ENCODE measurements around the gene CLEC1A. TPM values are rescaled to one million over a fixed set of nuclear protein-coding genes. Genes with fewer than 3 reads are reported as not detected.
"Not testable (repeated sequence)": the region's sequence is repeated elsewhere in the genome, so short reads cannot be mapped to it uniquely, and the experiment has no call there.

Gene CLEC1A
- total and polyA plus RNA-seq, 7 experiments from 2014 or later, result 1.0 TPM; not detected in 6

DNA sequence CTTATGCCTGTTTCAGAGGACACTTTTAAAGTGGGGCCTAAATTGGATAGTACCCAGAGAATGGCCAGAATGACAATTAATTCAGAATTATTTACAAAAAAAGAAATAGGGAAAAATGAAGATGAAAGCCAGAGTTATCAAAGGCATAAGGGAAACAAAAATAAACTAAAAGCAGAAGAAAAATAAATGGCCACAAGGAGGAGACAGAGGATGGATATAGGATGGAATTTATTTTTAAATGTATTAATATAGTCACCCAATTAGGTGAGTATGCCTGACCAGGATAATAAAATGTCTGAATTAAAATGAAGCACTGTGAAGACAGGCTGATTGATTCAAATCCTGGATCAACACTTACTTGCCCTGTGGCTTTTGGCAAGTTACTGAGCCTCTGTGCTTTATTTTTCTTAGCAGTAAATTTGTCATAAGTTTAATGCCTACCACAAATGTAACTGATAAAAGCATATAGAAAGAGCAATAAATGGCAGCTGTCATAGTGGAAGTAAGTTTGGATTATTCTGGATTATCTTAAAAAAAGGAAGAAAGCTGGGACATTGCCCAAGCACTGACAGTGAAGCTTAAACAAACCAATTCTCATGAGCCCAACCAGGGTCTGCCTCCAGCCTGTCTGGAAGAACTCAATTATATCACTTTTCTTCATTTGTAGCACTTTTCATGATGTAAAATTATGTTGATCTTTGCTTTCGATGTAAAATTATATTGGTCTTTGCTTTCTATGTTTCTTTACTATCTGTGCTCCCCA, 64.8 kb downstream of the CLEC1A start:
- Histone ChIP-seq H3K27me3 (ENCODE audit: control insufficient read depth in 2 of 2, insufficient read depth in 2 of 2, low read length in 2 of 2) (no peaks in the 10 kb centered on the region), H3K9me3 (ENCODE audit: control insufficient read depth in 2 of 3, low read length in 3 of 3) (no peaks in the 10 kb centered on the region), H3K27ac (ENCODE audit: low read depth, low read length) (no peak overlapping the region), H3K4me3 (ENCODE audit: low read length) (no peak overlapping the region), H3K36me3 (ENCODE audit: control insufficient read depth in 2 of 3, insufficient read depth in 3 of 3, low read length in 3 of 3) (no peaks in the 10 kb centered on the region), H3K4me1 (ENCODE audit: control insufficient read depth in 2 of 2, insufficient read depth in 2 of 2, low read length in 2 of 2) (no peaks in the 10 kb centered on the region)
- Mint-ChIP-seq H3K27ac (no peak overlapping the region), H3K9me3 (no peaks in the 10 kb centered on the region), H3K4me3 (no peak overlapping the region), H3K36me3 (no peaks in the 10 kb centered on the region), H3K27me3 (peaks cover 0 to 22% (median 4%) of the 10 kb centered on the region in 5 donors), H3K4me1 (no peaks in the 10 kb centered on the region)
- ATAC-seq (no peak), DNase-seq (no peak)
- ChIA-PET CTCF (interaction anchor here (0.5 to 0.7 kb wide), 3 partner anchors 9 to 507 kb away, joined by 3 read pairs; no protein-coding TSS in a partner anchor), POLR2A (no interaction called here)
- intact Hi-C loops (cut with micrococcal nuclease), result loop anchor here in 1 of 2 donors (1.0 kb wide), 1 partner anchor 106 kb away; no protein-coding TSS in a partner anchor

DNA sequence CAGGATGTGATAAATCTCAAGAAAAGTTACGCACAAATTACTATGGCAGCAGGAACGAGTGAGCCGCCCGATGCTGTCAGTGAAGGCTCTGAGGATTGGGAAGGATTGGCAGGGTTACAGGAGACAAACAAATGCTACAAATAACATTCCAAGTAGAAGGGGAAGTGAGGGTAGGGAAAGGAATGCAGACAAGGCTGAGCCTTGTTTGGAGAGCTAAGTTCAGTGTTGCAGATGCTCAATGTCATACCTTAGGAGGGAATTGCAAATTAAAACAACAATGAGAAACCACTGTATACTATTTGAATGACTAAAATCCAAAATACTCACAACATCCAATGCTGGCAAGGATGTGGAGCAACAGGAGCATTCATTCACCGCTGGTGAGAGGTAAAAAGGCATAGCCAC, 67.0 kb downstream of the CLEC1A start:
- Mint-ChIP-seq H3K36me3 (no peaks in the 10 kb centered on the region), H3K9me3 (no peaks in the 10 kb centered on the region), H3K27me3 (peaks cover 0 to 22% (median 4%) of the 10 kb centered on the region in 5 donors), H3K4me3 (no peak overlapping the region), H3K27ac (no peak overlapping the region), H3K4me1 (no peaks in the 10 kb centered on the region)
- Histone ChIP-seq H3K4me1 (ENCODE audit: control insufficient read depth in 2 of 2, insufficient read depth in 2 of 2, low read length in 2 of 2) (no peaks in the 10 kb centered on the region), H3K9me3 (ENCODE audit: control insufficient read depth in 2 of 3, low read length in 3 of 3) (no peaks in the 10 kb centered on the region), H3K4me3 (ENCODE audit: low read length) (no peak overlapping the region), H3K27ac (ENCODE audit: low read depth, low read length) (no peak overlapping the region), H3K36me3 (ENCODE audit: control insufficient read depth in 2 of 3, insufficient read depth in 3 of 3, low read length in 3 of 3) (no peaks in the 10 kb centered on the region), H3K27me3 (ENCODE audit: control insufficient read depth in 2 of 2, insufficient read depth in 2 of 2, low read length in 2 of 2) (no peaks in the 10 kb centered on the region)
- no peak for DNase-seq
- ATAC-seq, result no peak
- ChIA-PET POLR2A (no interaction called here), CTCF (no interaction called here)
- intact Hi-C loops (cut with micrococcal nuclease), result no loop called here

DNA sequence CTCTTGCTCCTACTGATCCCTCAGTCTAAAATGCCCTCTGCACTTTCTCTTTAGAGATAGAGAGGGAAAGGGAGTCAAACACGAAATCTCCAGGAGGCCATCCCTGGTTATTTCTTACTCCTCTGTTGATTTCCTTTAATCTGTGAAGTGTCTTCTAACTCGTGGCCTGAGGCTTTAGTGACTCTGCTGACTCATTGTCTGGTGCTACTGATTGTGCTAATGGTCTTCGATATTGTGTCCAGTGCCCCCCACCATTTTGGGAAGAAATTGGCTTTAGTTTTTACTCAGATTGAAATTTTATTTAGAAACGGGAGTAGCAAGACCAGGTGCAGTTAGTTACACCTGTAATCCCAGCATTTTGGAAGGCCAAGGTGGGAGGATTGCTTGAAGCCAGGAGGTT, 67.5 kb downstream of the CLEC1A start:
- H3K4me3 Mint-ChIP-seq, result no peak overlapping the region
- H3K27me3 Mint-ChIP-seq, result peaks cover 0 to 24% (median 4%) of the 10 kb centered on the region in 5 donors
- H3K36me3 ChIP-seq (ENCODE audit: control insufficient read depth in 2 of 3, insufficient read depth in 3 of 3, low read length in 3 of 3), result no peaks in the 10 kb centered on the region
- ChIA-PET POLR2A (no interaction called here), CTCF (no interaction called here)
- no peaks in the 10 kb centered on the region for H3K27me3 ChIP-seq (ENCODE audit: control insufficient read depth in 2 of 2, insufficient read depth in 2 of 2, low read length in 2 of 2)
- no peak overlapping the region for H3K27ac Mint-ChIP-seq
- H3K27ac ChIP-seq (ENCODE audit: low read depth, low read length), result no peak overlapping the region
- intact Hi-C loops (cut with micrococcal nuclease), result no loop called here
- H3K4me3 ChIP-seq (ENCODE audit: low read length), result no peak overlapping the region
- H3K9me3 ChIP-seq (ENCODE audit: control insufficient read depth in 2 of 3, low read length in 3 of 3), result no peaks in the 10 kb centered on the region
- no peak for DNase-seq
- no peaks in the 10 kb centered on the region for H3K4me1 Mint-ChIP-seq
- H3K4me1 ChIP-seq (ENCODE audit: control insufficient read depth in 2 of 2, insufficient read depth in 2 of 2, low read length in 2 of 2), result no peaks in the 10 kb centered on the region
- H3K36me3 Mint-ChIP-seq, result no peaks in the 10 kb centered on the region
- no peaks in the 10 kb centered on the region for H3K9me3 Mint-ChIP-seq
- ATAC-seq, result no peak

DNA sequence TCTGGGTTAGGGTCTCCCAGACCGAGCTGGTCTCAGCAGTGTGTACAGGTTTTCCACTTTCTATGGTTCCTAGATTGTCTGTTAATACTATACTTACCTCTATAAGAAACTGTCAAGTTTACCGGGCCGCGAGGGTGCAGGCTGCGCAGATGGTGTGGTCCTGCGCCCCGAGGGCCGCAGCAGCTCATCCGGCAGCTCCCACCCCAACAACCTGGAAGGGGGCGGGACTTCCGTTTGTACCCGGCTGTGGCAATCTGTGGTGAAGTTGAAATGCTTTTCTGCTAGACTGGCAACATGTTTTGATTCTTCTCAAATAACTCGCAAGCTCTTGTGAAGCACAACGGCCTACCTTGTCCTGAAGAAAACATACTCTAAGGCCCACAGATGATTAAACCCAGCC, 68.3 kb downstream of the CLEC1A start, which contains the start of gene CLEC9A:
CLEC9A (plus strand) TSS at position 237 of the 400 bp plus-strand sequence. CDS start 22,006 bp downstream, outside the sequence.
- ChIA-PET CTCF (no interaction called here), POLR2A (no interaction called here)
- Histone ChIP-seq H3K27ac (ENCODE audit: low read depth, low read length) (no peak within 1 kb of the TSS), H3K27me3 (ENCODE audit: control insufficient read depth in 2 of 2, insufficient read depth in 2 of 2, low read length in 2 of 2) (no peaks in the 10 kb centered on the region), H3K9me3 (ENCODE audit: control insufficient read depth in 2 of 3, low read length in 3 of 3) (no peaks in the 10 kb centered on the region), H3K4me3 (ENCODE audit: low read length) (no peak within 1 kb of the TSS), H3K36me3 (ENCODE audit: control insufficient read depth in 2 of 3, insufficient read depth in 3 of 3, low read length in 3 of 3) (no peaks in the 10 kb centered on the region), H3K4me1 (ENCODE audit: control insufficient read depth in 2 of 2, insufficient read depth in 2 of 2, low read length in 2 of 2) (no peaks in the 10 kb centered on the region)
- no peak for DNase-seq
- intact Hi-C loops (cut with micrococcal nuclease), result no loop called here
- no peak within 1 kb of the TSS for H3K4me3 Mint-ChIP-seq
- H3K36me3 Mint-ChIP-seq, result no peaks in the 10 kb centered on the region
- H3K4me1 Mint-ChIP-seq, result no peaks in the 10 kb centered on the region
- H3K27ac Mint-ChIP-seq, result no peak within 1 kb of the TSS
- H3K27me3 Mint-ChIP-seq, result peaks cover 0 to 19% (median 4%) of the 10 kb centered on the region in 5 donors
- H3K9me3 Mint-ChIP-seq, result no peaks in the 10 kb centered on the region
- ATAC-seq, result no peak

DNA sequence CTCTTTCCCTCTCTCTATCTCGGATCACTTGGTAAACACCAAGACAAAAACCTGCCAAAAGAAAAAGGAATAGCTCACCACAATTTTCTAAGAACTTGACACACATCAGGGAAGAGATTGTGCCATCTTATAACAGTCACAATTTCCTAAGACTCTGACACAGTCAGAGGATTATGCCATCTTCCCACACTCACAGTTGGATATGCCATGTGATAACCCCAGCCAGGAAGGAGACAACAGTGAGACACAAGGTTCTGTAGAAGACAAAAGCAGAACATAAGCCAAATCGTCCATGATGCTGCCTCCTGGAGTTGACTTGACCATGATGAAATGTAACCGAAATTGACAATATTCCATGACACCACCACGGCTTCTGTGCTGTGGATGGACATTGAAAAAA, 71.1 kb downstream of the CLEC1A start:
- Histone ChIP-seq H3K9me3 (ENCODE audit: control insufficient read depth in 2 of 3, low read length in 3 of 3) (no peaks in the 10 kb centered on the region), H3K36me3 (ENCODE audit: control insufficient read depth in 2 of 3, insufficient read depth in 3 of 3, low read length in 3 of 3) (no peaks in the 10 kb centered on the region), H3K27me3 (ENCODE audit: control insufficient read depth in 2 of 2, insufficient read depth in 2 of 2, low read length in 2 of 2) (no peaks in the 10 kb centered on the region), H3K4me1 (ENCODE audit: control insufficient read depth in 2 of 2, insufficient read depth in 2 of 2, low read length in 2 of 2) (no peaks in the 10 kb centered on the region), H3K27ac (ENCODE audit: low read depth, low read length) (no peak overlapping the region), H3K4me3 (ENCODE audit: low read length) (no peak overlapping the region)
- ATAC-seq (peak; percentile 87), DNase-seq (no peak)
- Mint-ChIP-seq H3K27me3 (peaks cover 0 to 20% (median 5%) of the 10 kb centered on the region in 5 donors), H3K4me3 (no peak overlapping the region), H3K27ac (no peak overlapping the region), H3K9me3 (no peaks in the 10 kb centered on the region), H3K36me3 (no peaks in the 10 kb centered on the region), H3K4me1 (no peaks in the 10 kb centered on the region)
- ChIA-PET CTCF (interaction anchor here (0.6 kb wide), 1 partner anchor 162 kb away, joined by 3 read pairs; no protein-coding TSS in a partner anchor), POLR2A (no interaction called here)
- intact Hi-C loops (cut with micrococcal nuclease), result no loop called here

DNA sequence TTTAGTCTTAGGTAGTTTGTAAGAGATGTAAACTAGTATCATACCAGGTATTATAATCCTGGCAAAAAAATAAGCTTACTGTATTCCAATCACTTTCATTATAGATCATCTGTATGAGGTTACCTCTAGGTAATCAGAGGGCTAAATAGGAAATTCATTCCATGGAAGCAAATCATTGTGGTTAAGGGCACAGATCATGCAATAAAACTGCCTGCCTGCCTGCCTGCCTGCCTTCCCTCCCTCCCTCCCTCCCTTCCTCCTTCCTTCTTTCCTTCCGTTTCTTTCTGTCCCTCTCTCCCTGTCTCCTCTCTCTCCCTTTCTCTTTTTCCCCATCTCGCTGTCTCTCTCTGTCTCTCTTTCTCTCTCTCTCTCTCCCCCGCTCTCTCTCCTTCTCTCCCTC, 71.5 kb downstream of the CLEC1A start:
- Histone ChIP-seq H3K36me3 (ENCODE audit: control insufficient read depth in 2 of 3, insufficient read depth in 3 of 3, low read length in 3 of 3) (no peaks in the 10 kb centered on the region), H3K4me1 (ENCODE audit: control insufficient read depth in 2 of 2, insufficient read depth in 2 of 2, low read length in 2 of 2) (no peaks in the 10 kb centered on the region), H3K9me3 (ENCODE audit: control insufficient read depth in 2 of 3, low read length in 3 of 3) (no peaks in the 10 kb centered on the region), H3K27ac (ENCODE audit: low read depth, low read length) (no peak overlapping the region), H3K4me3 (ENCODE audit: low read length) (no peak overlapping the region), H3K27me3 (ENCODE audit: control insufficient read depth in 2 of 2, insufficient read depth in 2 of 2, low read length in 2 of 2) (no peaks in the 10 kb centered on the region)
- ATAC-seq (no peak), DNase-seq (no peak)
- no peaks in the 10 kb centered on the region for H3K4me1 Mint-ChIP-seq
- no peak overlapping the region for H3K27ac Mint-ChIP-seq
- H3K36me3 Mint-ChIP-seq, result no peaks in the 10 kb centered on the region
- ChIA-PET POLR2A (no interaction called here), CTCF (interaction anchor here (0.6 kb wide), 1 partner anchor 163 kb away, joined by 3 read pairs; no protein-coding TSS in a partner anchor)
- H3K27me3 Mint-ChIP-seq, result peaks cover 0 to 22% (median 5%) of the 10 kb centered on the region in 5 donors
- intact Hi-C loops (cut with micrococcal nuclease), result no loop called here
- H3K9me3 Mint-ChIP-seq, result no peaks in the 10 kb centered on the region
- H3K4me3 Mint-ChIP-seq, result no peak overlapping the region

DNA sequence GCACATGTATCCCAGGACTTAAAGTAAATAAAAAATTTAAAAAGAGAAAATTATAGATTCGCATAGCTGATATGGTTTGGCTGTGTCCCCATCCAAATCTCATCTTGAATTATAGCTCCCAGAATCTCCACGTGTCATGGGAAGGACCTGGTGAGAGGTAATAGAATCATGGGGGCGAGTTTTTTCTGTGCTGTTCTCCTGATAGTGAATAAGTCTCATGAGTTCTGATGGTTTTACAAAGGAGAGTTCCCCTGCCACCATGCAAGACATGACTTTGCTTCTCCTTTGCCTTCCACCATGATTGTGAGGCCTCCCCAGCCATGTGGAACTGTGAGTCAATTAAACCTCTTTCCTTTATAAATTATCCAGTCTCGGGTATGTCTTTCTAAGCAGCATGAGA, 72.1 kb downstream of the CLEC1A start:
- POLR2A ChIA-PET; H3K36me3 ChIP-seq (ENCODE audit: control insufficient read depth in 2 of 3, insufficient read depth in 3 of 3, low read length in 3 of 3); DNase-seq; H3K4me3 ChIP-seq (ENCODE audit: low read length); ATAC-seq; H3K9me3 ChIP-seq (ENCODE audit: control insufficient read depth in 2 of 3, low read length in 3 of 3); CTCF ChIA-PET; intact Hi-C loops (cut with micrococcal nuclease); H3K27ac Mint-ChIP-seq; H3K9me3 Mint-ChIP-seq; H3K27me3 ChIP-seq (ENCODE audit: control insufficient read depth in 2 of 2, insufficient read depth in 2 of 2, low read length in 2 of 2); H3K36me3 Mint-ChIP-seq; H3K4me1 Mint-ChIP-seq; H3K27ac ChIP-seq (ENCODE audit: low read depth, low read length); H3K4me1 ChIP-seq (ENCODE audit: control insufficient read depth in 2 of 2, insufficient read depth in 2 of 2, low read length in 2 of 2); H3K4me3 Mint-ChIP-seq: not testable (repeated sequence)
- peaks cover 0 to 19% (median 5%) of the 10 kb centered on the region in 5 donors for H3K27me3 Mint-ChIP-seq

All from naive thymus-derived CD4-positive, alpha-beta T cell (primary cell).